ENCODE results near the gene PKP4. TPM values are rescaled to one million over a fixed set of nuclear protein-coding genes. Genes with fewer than 3 reads are reported as not detected.

The PKP4 gene
- total RNA-seq, 8 experiments from 2014 or later, result 17.8 to 43.0 (median 29.1) TPM

GRCh38 chr2:158542577-158542976 is 85.8 kb downstream of the PKP4 start:
- Histone ChIP-seq H3K27ac (no peak overlapping the region), H3K4me3 (no peak overlapping the region), H3K4me1 (replicated peaks in 1 of 2) (no peaks in the 10 kb centered on the region)
- WGBS, 10 experiments, result 80 to 100% (median 93%) methylated on average over 1 of the region's 1 CpG; no CpG with 5 or more reads in 6 of the 10 experiments
- ATAC-seq (replicated peaks in 6 of 8), result no peak
- in situ Hi-C loops (cut with MboI; ENCODE audit: low pct_unique_long_range_greater_than_20kb in 2 of 9, low sequenced_read_pairs in 9 of 9, unreplicated experiment in 9 of 9), result no loop called here

- WGBS, 10 experiments, result 80 to 100% (median 100%) methylated on average over 1 to 2 of the region's 2 CpGs
- H3K27ac ChIP-seq, result no peak overlapping the region
- in situ Hi-C loops (cut with MboI; ENCODE audit: low pct_unique_long_range_greater_than_20kb in 2 of 9, low sequenced_read_pairs in 9 of 9, unreplicated experiment in 9 of 9), result no loop called here
- no peaks in the 10 kb centered on the region for H3K4me1 ChIP-seq (replicated peaks in 1 of 2)
- ATAC-seq (replicated peaks in 6 of 8), result no peak
- no peak overlapping the region for H3K4me3 ChIP-seq
These were observed 87.2 kb downstream of the PKP4 start for GRCh38 chr2:158543957-158544356.

- Histone ChIP-seq H3K4me3 (no peak overlapping the region), H3K4me1 (replicated peaks in 1 of 2) (no peaks in the 10 kb centered on the region), H3K27ac (no peak overlapping the region)
- 40 to 100% (median 86%) methylated on average over 1 of the region's 1 CpG; no CpG with 5 or more reads in 3 of the 10 experiments for WGBS, 10 experiments
- in situ Hi-C loops (cut with MboI; ENCODE audit: low pct_unique_long_range_greater_than_20kb in 2 of 9, low sequenced_read_pairs in 9 of 9, unreplicated experiment in 9 of 9), result no loop called here
- ATAC-seq (replicated peaks in 6 of 8), result no peak
These were observed 88.2 kb downstream of the PKP4 start for GRCh38 chr2:158544998-158545397.

GRCh38 chr2:158546412-158547144 is 89.8 kb downstream of the PKP4 start:
- in situ Hi-C loops (cut with MboI; ENCODE audit: low pct_unique_long_range_greater_than_20kb in 2 of 9, low sequenced_read_pairs in 9 of 9, unreplicated experiment in 9 of 9), result no loop called here
- no peak overlapping the region for H3K27ac ChIP-seq
- WGBS, 10 experiments, result 75 to 100% (median 88%) methylated on average over 1 to 2 of the region's 2 CpGs; no CpG with 5 or more reads in 1 of the 10 experiments

DNA sequence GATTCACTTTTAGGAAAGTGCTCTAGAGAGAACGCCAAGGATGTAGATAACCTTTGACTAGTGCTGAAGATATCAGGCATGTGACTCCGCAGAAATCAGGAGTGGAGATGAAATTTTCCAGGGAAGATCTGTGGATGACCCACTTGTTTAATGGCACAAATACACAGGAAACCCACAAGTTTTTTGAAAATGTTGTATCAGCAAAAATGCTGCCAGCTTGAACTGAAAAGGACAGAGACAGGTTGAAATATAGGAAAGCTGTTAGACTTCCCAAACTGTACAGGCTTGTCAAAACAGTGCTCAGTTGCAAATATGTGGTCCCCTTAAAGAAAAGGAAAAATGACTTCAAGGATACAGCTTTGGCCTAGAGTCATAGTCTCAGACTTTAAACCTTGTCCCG is 96.5 kb downstream of the PKP4 start:
- in situ Hi-C loops (cut with MboI; ENCODE audit: low pct_unique_long_range_greater_than_20kb in 2 of 9, low sequenced_read_pairs in 9 of 9, unreplicated experiment in 9 of 9), result no loop called here
- ATAC-seq (replicated peaks in 6 of 8), result no peak
- H3K27ac ChIP-seq, result no peak overlapping the region
- H3K4me1 ChIP-seq (replicated peaks in 1 of 2), result no peaks in the 10 kb centered on the region
- no peak overlapping the region for H3K4me3 ChIP-seq
- 93 to 100% (median 100%) methylated on average over 2 to 3 of the region's 3 CpGs for WGBS, 10 experiments

More at GRCh38 chr2:158546412-158547144, 89.8 kb downstream of the PKP4 start:
- H3K4me3 ChIP-seq, result no peak overlapping the region
- H3K4me1 ChIP-seq (replicated peaks in 1 of 2), result no peaks in the 10 kb centered on the region
- no peak for ATAC-seq (replicated peaks in 6 of 8)

DNA sequence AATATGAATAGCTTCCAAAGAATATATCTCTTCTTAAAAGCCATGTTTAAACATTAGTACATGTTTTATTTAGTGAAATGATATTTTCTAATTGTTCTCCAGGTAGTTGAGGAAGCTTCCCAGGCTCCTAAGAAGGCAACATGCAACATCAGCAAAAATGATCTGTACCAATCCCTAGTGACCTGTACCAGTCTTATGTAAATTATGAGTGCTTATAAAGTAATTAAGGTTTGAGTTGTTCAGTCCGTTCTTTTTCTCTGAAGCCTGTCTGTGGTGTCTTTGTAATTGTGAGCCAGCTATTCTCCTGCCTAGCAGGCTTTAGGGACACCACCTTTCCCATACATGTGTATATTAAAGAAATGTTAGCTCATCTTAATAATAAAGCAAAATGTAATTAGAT is 98.2 kb downstream of the PKP4 start:
- no peak for ATAC-seq (replicated peaks in 6 of 8)
- in situ Hi-C loops (cut with MboI; ENCODE audit: low pct_unique_long_range_greater_than_20kb in 2 of 9, low sequenced_read_pairs in 9 of 9, unreplicated experiment in 9 of 9), result no loop called here
- Histone ChIP-seq H3K4me3 (no peak overlapping the region), H3K27ac (no peak overlapping the region), H3K4me1 (replicated peaks in 1 of 2) (no peaks in the 10 kb centered on the region)
- 20 to 100% (median 89%) methylated on average over 1 of the region's 1 CpG; no CpG with 5 or more reads in 3 of the 10 experiments for WGBS, 10 experiments

DNA sequence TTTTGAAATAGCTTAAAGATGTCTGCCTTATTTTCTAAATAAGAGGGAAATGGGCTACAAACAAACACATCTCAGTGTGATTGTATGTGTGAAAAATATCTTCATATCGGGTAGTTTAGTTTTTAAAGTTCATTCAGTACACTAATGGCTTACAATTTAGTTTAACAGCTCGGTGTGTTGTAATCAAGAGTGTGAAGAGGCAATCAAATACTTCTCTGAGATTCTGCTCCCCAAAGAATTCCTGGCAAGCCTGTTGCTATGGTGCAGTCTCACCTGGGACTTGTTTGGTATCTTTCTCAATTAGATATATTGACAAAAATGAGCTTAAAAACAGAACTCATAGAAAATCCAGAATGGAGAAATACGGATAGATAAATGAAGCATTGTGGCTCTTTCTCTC is 99.4 kb downstream of the PKP4 start:
- H3K4me1 ChIP-seq (replicated peaks in 1 of 2), result no peaks in the 10 kb centered on the region
- no peak overlapping the region for H3K27ac ChIP-seq
- WGBS, 10 experiments, result 79 to 100% (median 96%) methylated on average over 1 to 3 of the region's 3 CpGs
- no peak overlapping the region for H3K4me3 ChIP-seq
- no peak for ATAC-seq (replicated peaks in 6 of 8)
- in situ Hi-C loops (cut with MboI; ENCODE audit: low pct_unique_long_range_greater_than_20kb in 2 of 9, low sequenced_read_pairs in 9 of 9, unreplicated experiment in 9 of 9), result no loop called here

DNA sequence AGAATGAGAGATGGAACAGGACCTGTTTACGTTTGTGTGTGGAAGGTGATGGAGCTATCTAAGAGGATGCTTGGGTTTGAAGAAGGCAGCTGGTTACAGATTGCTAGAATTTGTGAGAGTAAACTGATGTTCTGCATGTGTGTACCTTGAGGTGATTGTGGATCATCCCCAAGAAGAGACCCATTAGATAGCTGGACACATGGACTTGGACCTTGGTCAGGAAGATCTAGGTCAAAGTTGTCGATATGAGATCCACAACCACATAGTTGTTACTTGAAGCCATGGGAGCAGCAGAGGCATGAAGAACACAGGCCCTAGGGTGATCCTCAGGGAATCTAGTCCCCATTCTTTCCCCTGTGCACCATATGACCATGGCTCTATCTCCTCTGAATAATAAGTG is 101.0 kb downstream of the PKP4 start:
- H3K27ac ChIP-seq, result no peak overlapping the region
- no peak overlapping the region for H3K4me3 ChIP-seq
- WGBS, 10 experiments, result 75 to 100% (median 100%) methylated on average over 1 to 2 of the region's 2 CpGs; no CpG with 5 or more reads in 1 of the 10 experiments
- no peaks in the 10 kb centered on the region for H3K4me1 ChIP-seq (replicated peaks in 1 of 2)
- in situ Hi-C loops (cut with MboI; ENCODE audit: low pct_unique_long_range_greater_than_20kb in 2 of 9, low sequenced_read_pairs in 9 of 9, unreplicated experiment in 9 of 9), result no loop called here
- no peak for ATAC-seq (replicated peaks in 6 of 8)

DNA sequence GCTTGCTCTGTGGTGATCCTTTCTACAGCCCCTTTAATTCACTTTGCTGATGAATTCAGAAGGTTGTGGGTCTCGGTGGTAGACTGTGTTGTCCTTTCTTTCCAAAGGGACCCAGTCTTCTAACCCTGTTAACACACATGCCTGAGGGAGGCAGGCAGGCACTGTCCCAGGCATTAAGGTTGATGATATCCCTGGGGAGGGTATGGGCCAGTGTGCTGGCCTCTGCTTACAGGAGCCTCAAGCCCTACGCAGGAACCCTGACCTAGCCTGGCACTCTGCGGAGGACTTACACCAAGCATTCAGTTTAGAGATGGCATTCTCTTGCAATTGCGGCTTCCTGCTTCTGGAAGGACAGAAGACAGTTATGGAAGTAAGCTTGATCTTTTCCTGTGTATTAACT is 102.5 kb downstream of the PKP4 start:
- no peak for ATAC-seq (replicated peaks in 6 of 8)
- in situ Hi-C loops (cut with MboI; ENCODE audit: low pct_unique_long_range_greater_than_20kb in 2 of 9, low sequenced_read_pairs in 9 of 9, unreplicated experiment in 9 of 9), result no loop called here
- WGBS, 10 experiments, result 83 to 100% (median 96%) methylated on average over 1 to 4 of the region's 4 CpGs; no CpG with 5 or more reads in 2 of the 10 experiments
- Histone ChIP-seq H3K4me1 (replicated peaks in 1 of 2) (no peaks in the 10 kb centered on the region), H3K4me3 (no peak overlapping the region), H3K27ac (no peak overlapping the region)

GRCh38 chr2:158560259-158560658 is 103.5 kb downstream of the PKP4 start:
- in situ Hi-C loops (cut with MboI; ENCODE audit: low pct_unique_long_range_greater_than_20kb in 2 of 9, low sequenced_read_pairs in 9 of 9, unreplicated experiment in 9 of 9), result no loop called here
- no peak overlapping the region for H3K4me3 ChIP-seq
- H3K4me1 ChIP-seq (replicated peaks in 1 of 2), result no peaks in the 10 kb centered on the region
- no peak overlapping the region for H3K27ac ChIP-seq
- ATAC-seq (replicated peaks in 6 of 8), result no peak

DNA sequence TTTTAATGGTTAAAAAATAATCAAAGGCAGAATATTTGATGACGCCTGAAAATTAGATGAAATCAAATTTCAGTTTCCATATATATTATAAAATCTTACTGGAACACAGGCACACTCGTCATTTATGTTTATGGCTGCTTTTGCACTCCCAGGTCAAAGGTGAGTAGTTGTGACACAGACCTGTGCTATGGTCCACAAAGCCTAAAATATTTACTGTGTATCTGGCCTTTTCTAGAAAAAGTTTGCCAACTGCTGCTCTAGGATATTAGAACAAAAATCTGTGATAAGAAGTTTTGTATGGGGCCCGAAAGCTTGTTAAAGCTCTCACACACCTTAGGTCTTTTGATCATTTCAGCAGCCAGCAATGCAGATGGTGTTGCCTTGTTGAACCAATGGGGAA is 104.3 kb downstream of the PKP4 start:
- Histone ChIP-seq H3K4me1 (replicated peaks in 1 of 2) (no peaks in the 10 kb centered on the region), H3K27ac (no peak overlapping the region), H3K4me3 (no peak overlapping the region)
- in situ Hi-C loops (cut with MboI; ENCODE audit: low pct_unique_long_range_greater_than_20kb in 2 of 9, low sequenced_read_pairs in 9 of 9, unreplicated experiment in 9 of 9), result no loop called here
- 89 to 100% (median 93%) methylated on average over 1 to 3 of the region's 3 CpGs for WGBS, 10 experiments
- no peak for ATAC-seq (replicated peaks in 6 of 8)

GRCh38 chr2:158567208-158567607 is 110.5 kb downstream of the PKP4 start:
- in situ Hi-C loops (cut with MboI; ENCODE audit: low pct_unique_long_range_greater_than_20kb in 2 of 9, low sequenced_read_pairs in 9 of 9, unreplicated experiment in 9 of 9), result no loop called here
- H3K4me1 ChIP-seq (replicated peaks in 1 of 2), result no peaks in the 10 kb centered on the region
- no peak overlapping the region for H3K27ac ChIP-seq
- 60 to 100% (median 93%) methylated on average over 1 to 2 of the region's 2 CpGs; no CpG with 5 or more reads in 4 of the 10 experiments for WGBS, 10 experiments
- no peak overlapping the region for H3K4me3 ChIP-seq
- no peak for ATAC-seq (replicated peaks in 6 of 8)

DNA sequence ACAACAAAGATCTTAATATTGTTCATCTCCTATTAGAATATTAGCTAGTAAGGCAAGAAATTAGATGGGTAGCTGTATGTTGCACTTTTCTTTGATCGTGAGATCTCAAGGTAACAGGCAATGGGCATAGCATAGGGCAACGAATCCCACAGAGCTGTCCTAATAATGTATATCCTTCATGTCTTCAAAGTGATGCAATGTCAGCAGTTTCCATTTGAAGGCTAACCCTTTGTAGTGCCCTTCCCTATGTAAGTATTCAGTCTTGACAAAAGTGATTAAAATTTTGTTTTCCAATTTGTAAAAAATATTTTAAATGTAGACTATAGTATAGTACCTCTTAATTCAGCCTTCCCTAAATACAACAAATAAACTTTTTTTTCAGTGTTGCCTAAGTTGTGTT is 112.5 kb downstream of the PKP4 start:
- H3K27ac ChIP-seq, result no peak overlapping the region
- 60 to 100% (median 86%) methylated on average over 1 to 2 of the region's 2 CpGs; no CpG with 5 or more reads in 4 of the 10 experiments for WGBS, 10 experiments
- no peaks in the 10 kb centered on the region for H3K4me1 ChIP-seq (replicated peaks in 1 of 2)
- ATAC-seq (replicated peaks in 6 of 8), result no peak
- H3K4me3 ChIP-seq, result no peak overlapping the region
- in situ Hi-C loops (cut with MboI; ENCODE audit: low pct_unique_long_range_greater_than_20kb in 2 of 9, low sequenced_read_pairs in 9 of 9, unreplicated experiment in 9 of 9), result no loop called here

DNA sequence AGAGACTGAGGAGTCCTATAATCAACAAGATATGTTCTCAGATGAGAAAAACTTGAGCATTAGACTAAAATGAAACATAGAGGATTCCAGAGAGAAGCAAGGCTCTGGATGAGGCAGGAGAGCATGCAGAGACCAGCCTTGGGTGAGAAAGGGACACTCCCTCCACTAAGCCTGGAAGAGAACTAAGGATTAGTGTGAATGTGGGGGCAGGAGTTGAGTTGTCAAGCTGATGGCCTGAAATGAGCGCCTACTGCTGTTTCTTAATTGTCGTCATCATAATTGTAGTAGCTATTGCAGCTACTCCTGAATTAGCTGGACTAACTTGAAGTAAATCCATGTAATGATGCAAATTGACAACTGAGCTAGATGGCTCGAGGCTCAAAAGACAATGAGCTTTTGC is 114.1 kb downstream of the PKP4 start:
- H3K4me1 ChIP-seq (replicated peaks in 1 of 2), result no peaks in the 10 kb centered on the region
- WGBS, 10 experiments, result 80 to 100% (median 96%) methylated on average over 1 to 3 of the region's 3 CpGs
- no peak overlapping the region for H3K27ac ChIP-seq
- in situ Hi-C loops (cut with MboI; ENCODE audit: low pct_unique_long_range_greater_than_20kb in 2 of 9, low sequenced_read_pairs in 9 of 9, unreplicated experiment in 9 of 9), result no loop called here
- no peak for ATAC-seq (replicated peaks in 6 of 8)
- no peak overlapping the region for H3K4me3 ChIP-seq

Data from motor neuron (in vitro differentiated cells).